SK-N-MC (cell line): ENCODE measurements around the gene TRAF3IP3.

ENCODE experiments used
- EZH2 ChIP-seq: fragments of 200-600 bp; sonication (generic); IDR thresholded peaks from one replicate; pipeline ENCODE4 v1.6.1; 2017; ENCODE audit warnings: antibody characterized with exemption
- FOXP2 ChIP-seq: optimal IDR thresholded peaks from 2 replicates; pipeline ENCODE3; 2011; ENCODE audit warnings: mild to moderate bottlenecking, moderate library complexity; ENCODE audit not compliant: insufficient read depth; ENCODE audit errors: extremely low read length, control extremely low read depth
- POLR2AphosphoS5 ChIP-seq: IDR thresholded peaks from 2 replicates; pipeline ENCODE4 v1.6.1; 2012; ENCODE audit warnings: mild to moderate bottlenecking, low read depth, low read length, borderline replicate concordance

DNA sequence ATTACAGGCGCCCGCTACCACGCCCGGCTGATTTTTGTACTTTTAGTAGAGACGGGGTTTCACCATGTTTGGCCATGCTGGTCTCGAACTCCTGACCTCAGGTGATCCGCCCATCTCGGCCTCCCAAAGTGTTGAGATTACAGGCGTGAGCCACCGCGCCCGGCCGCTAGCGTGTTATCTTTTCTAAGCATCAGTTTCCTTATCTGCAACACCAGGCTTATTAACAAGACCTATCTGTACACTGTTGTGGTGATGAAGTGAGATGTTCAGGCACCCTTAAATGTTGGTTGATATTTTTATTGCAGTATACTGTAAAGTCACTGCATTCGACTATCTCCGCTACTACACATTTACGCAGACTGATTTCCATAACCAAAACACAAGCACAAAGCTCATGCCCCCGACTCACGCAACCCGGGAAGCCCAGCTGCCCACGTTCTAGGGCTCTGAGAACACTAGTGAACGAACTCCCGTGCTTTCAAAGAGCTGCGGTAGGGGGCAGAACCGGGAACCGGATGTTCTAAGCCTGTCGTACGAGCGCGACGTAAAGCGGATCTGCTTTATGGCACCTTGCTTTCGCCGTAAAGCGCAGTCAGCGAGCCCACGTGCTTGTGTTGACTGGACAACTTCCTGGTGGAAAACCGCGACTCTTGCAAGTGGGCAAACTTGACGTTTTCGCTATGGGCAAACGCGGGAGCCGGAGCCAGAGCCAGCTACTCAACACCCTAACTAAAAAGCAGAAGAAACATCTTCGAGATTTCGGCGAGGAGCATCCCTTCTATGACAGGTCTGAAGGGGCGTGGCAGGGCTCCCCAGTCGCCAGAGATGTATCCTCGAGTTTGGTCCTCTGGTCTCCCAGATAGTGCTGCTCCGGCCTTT is 71.8 kb downstream of the TRAF3IP3 start, which contains the start of gene UTP25:
- peak; percentile 17 for TF ChIP-seq FOXP2
- no peak for TF ChIP-seq EZH2
- peak; percentile 81 for TF ChIP-seq POLR2AphosphoS5
